SK-N-SH treated with all-trans-retinoic acid at 6 μM for 48 hours (cell line): ENCODE results near the gene GFPT2.

Experiments
- ATAC-seq: fragments of 200-7000 bp; cut with Tn5 transposase; 3 replicates; pipeline ENCODE4 v1.9.1; 2020; ENCODE audit warnings: mild to moderate bottlenecking, moderate library complexity
- ARNTL ChIP-seq: fragments of 450-650 bp; formaldehyde crosslinking; IDR thresholded peaks from 2 replicates; pipeline ENCODE4 v1.5.0; 2020; ENCODE audit warnings: low read depth, mild to moderate bottlenecking, moderate library complexity, borderline replicate concordance
- BACH2 ChIP-seq: fragments of 250-450 bp; sonication (Bioruptor Pico); IDR thresholded peaks from 2 replicates; pipeline ENCODE4 v1.9.0; 2021; ENCODE audit warnings: mild to moderate bottlenecking, borderline replicate concordance
- CSDC2 ChIP-seq: fragments of 250-450 bp; sonication (Bioruptor Pico); IDR thresholded peaks from 2 replicates; pipeline ENCODE4 v1.5.0; 2020; ENCODE audit warnings: mild to moderate bottlenecking, moderate library complexity
- ESRRG ChIP-seq: fragments of 250-450 bp; sonication (Bioruptor Pico); IDR thresholded peaks from 2 replicates; pipeline ENCODE4 v1.6.1; 2021; ENCODE audit warnings: mild to moderate bottlenecking
- GLIS3 ChIP-seq: fragments of 250-450 bp; sonication (Bioruptor Pico); IDR thresholded peaks from 2 replicates; pipeline ENCODE4 v1.5.0; 2020; ENCODE audit warnings: mild to moderate bottlenecking, moderate library complexity
- ISL1 ChIP-seq: fragments of 250-450 bp; sonication (Bioruptor Pico); IDR thresholded peaks from 2 replicates; pipeline ENCODE4 v2.1.2; 2022; ENCODE audit warnings: mild to moderate bottlenecking, moderate library complexity
- SNAI2 ChIP-seq: fragments of 250-450 bp; sonication (Bioruptor Pico); IDR thresholded peaks from 2 replicates; pipeline ENCODE4 v1.5.0; 2020; ENCODE audit warnings: mild to moderate bottlenecking, moderate library complexity
- TOX ChIP-seq: fragments of 250-450 bp; sonication (Bioruptor Pico); IDR thresholded peaks from 2 replicates; pipeline ENCODE4 v1.8.0; 2021; ENCODE audit warnings: mild to moderate bottlenecking, moderate library complexity, borderline replicate concordance
- ZC3H10 ChIP-seq: fragments of 250-450 bp; sonication (Bioruptor Pico); IDR thresholded peaks from 2 replicates; pipeline ENCODE4 v1.5.1; 2021; ENCODE audit warnings: mild to moderate bottlenecking, moderate library complexity
- ZFP3 ChIP-seq: fragments of 250-450 bp; sonication (Bioruptor Pico); IDR thresholded peaks from 2 replicates; pipeline ENCODE4 v1.5.0; 2020; ENCODE audit warnings: mild to moderate bottlenecking, moderate library complexity
- ZFP30 ChIP-seq: fragments of 450-650 bp; formaldehyde crosslinking; IDR thresholded peaks from 2 replicates; pipeline ENCODE4 v1.5.0; 2022; ENCODE audit warnings: mild to moderate bottlenecking, moderate library complexity
- ZNF565 ChIP-seq: fragments of 450-650 bp; formaldehyde crosslinking; conservative IDR thresholded peaks from 2 replicates; pipeline ENCODE4 v1.5.0; 2020; ENCODE audit warnings: low read depth, mild to moderate bottlenecking, moderate library complexity
- ZNF8 ChIP-seq: fragments of 450-650 bp; formaldehyde crosslinking; IDR thresholded peaks from 2 replicates; pipeline ENCODE4 v1.5.0; 2020; ENCODE audit warnings: mild to moderate bottlenecking, moderate library complexity
- TF ChIP-seq, protein P1 (sequence below): fragments of 250-450 bp; sonication (Bioruptor Pico); IDR thresholded peaks from 2 replicates; pipeline ENCODE4 v1.5.1; 2020; ENCODE audit warnings: low read depth, mild to moderate bottlenecking, moderate library complexity
- TF ChIP-seq, protein P2 (sequence below): fragments of 250-450 bp; sonication (Bioruptor Pico); IDR thresholded peaks from 2 replicates; pipeline ENCODE4 v1.5.0; 2020; ENCODE audit warnings: mild to moderate bottlenecking, moderate library complexity
- TF ChIP-seq, protein P3 (sequence below): fragments of 250-450 bp; sonication (Bioruptor Pico); IDR thresholded peaks from 2 replicates; pipeline ENCODE4 v1.8.0; 2020; ENCODE audit warnings: mild to moderate bottlenecking, moderate library complexity, borderline replicate concordance
- TF ChIP-seq, protein P4 (sequence below): fragments of 250-450 bp; sonication (Bioruptor Pico); IDR thresholded peaks from 2 replicates; pipeline ENCODE4 v1.8.0; 2021; ENCODE audit warnings: low read depth, mild to moderate bottlenecking, moderate library complexity, borderline replicate concordance
- TF ChIP-seq, protein P5 (sequence below): fragments of 250-450 bp; sonication (Bioruptor Pico); IDR thresholded peaks from 2 replicates; pipeline ENCODE4 v1.5.1; 2021; ENCODE audit warnings: mild to moderate bottlenecking, moderate library complexity

GFPT2 gene

DNA sequence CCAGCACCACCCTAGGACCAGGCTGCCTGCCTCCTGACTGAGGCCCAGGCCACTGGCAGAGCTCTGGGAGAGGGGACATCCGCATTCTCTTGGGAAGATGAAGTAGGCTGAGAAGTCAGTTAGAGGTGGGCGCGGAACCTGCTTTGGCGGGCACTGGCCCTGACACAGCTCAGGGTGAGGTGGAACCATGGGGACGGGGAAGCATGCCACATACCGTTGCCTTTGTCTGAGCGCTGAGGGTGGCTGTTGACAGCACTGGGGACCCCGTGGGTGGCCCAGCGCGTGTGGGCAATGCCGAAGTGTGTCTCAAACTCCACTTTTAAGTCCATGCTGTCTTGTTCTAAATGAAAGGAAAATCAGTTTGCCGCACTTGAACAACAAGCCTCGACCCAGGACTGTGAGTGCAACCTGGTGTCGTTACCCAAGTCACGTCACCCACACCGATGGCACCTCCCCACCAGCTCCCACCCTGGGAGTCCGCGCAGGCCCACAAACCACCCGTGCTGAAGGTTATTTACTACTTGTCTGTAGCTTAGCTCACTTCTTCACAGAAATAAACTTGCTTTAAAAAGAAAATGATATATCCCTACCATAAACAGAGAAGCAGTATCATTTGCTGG, 17.4 kb downstream of the GFPT2 start:
- TF ChIP-seq, protein P1, sequence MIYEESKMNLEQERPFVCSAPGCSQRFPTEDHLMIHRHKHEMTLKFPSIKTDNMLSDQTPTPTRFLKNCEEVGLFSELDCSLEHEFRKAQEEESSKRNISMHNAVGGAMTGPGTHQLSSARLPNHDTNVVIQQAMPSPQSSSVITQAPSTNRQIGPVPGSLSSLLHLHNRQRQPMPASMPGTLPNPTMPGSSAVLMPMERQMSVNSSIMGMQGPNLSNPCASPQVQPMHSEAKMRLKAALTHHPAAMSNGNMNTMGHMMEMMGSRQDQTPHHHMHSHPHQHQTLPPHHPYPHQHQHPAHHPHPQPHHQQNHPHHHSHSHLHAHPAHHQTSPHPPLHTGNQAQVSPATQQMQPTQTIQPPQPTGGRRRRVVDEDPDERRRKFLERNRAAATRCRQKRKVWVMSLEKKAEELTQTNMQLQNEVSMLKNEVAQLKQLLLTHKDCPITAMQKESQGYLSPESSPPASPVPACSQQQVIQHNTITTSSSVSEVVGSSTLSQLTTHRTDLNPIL (CRISPR knock-in tag), result no peak
- TF ChIP-seq TOX (CRISPR knock-in tag) (no peak), ARNTL (CRISPR knock-in tag) (no peak), GLIS3 (CRISPR knock-in tag) (no peak), ZFP3 (CRISPR knock-in tag) (no peak), ESRRG (CRISPR knock-in tag) (no peak)
- TF ChIP-seq, protein P2, sequence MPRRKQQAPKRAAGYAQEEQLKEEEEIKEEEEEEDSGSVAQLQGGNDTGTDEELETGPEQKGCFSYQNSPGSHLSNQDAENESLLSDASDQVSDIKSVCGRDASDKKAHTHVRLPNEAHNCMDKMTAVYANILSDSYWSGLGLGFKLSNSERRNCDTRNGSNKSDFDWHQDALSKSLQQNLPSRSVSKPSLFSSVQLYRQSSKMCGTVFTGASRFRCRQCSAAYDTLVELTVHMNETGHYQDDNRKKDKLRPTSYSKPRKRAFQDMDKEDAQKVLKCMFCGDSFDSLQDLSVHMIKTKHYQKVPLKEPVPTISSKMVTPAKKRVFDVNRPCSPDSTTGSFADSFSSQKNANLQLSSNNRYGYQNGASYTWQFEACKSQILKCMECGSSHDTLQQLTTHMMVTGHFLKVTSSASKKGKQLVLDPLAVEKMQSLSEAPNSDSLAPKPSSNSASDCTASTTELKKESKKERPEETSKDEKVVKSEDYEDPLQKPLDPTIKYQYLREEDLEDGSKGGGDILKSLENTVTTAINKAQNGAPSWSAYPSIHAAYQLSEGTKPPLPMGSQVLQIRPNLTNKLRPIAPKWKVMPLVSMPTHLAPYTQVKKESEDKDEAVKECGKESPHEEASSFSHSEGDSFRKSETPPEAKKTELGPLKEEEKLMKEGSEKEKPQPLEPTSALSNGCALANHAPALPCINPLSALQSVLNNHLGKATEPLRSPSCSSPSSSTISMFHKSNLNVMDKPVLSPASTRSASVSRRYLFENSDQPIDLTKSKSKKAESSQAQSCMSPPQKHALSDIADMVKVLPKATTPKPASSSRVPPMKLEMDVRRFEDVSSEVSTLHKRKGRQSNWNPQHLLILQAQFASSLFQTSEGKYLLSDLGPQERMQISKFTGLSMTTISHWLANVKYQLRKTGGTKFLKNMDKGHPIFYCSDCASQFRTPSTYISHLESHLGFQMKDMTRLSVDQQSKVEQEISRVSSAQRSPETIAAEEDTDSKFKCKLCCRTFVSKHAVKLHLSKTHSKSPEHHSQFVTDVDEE (CRISPR knock-in tag), result no peak
- TF ChIP-seq, all 23 proteins: peak for 0
- no peak for ATAC-seq

DNA sequence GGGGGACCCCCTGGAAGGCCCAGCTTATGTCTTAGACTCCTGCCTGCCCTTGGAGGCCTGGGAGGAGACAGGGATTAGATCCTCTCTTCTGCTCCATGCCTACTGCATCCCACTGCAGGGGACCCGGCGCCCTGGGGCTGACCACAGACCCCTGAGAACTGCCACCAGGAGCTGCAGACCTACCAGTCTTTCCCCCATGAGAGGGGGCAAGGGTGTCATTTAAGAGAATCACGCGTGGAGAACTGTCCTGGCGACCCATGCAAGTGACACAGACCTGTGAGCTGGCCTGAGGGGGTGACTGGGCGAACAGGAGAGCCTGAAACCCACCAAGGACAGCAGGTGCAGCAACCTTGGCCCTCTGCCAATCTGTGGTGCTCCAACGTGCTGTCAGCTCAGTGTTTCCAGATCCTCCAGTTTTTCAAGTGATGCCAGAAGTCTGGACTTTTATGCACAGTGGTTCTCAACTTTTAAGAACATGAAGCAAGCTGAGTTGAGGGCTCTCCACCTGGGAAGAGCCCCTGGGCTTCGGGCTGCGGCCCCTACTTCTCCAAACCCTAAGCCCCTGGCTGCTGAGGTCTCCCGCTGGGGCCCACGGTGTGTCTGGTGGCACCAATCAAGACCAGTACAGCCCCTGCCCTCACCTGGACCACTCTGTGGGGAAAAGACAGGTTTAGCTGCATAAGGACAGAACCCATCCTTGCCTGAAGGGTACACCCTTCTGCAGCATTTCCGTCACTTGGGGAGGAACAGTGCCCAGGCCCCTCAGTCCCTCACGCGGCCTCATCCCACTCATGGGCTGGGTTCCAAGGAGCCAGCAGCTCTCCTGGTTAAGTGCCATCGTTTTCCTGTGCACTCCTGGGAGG, 18.2 kb downstream of the GFPT2 start:
- ATAC-seq, result no peak
- TF ChIP-seq ISL1 (CRISPR knock-in tag) (no peak), ZC3H10 (CRISPR knock-in tag) (no peak), SNAI2 (CRISPR knock-in tag) (no peak), ARNTL (CRISPR knock-in tag) (no peak), CSDC2 (CRISPR knock-in tag) (no peak), ZNF8 (CRISPR knock-in tag) (no peak), TOX (CRISPR knock-in tag) (no peak), BACH2 (CRISPR knock-in tag) (no peak)
- TF ChIP-seq, protein P3, sequence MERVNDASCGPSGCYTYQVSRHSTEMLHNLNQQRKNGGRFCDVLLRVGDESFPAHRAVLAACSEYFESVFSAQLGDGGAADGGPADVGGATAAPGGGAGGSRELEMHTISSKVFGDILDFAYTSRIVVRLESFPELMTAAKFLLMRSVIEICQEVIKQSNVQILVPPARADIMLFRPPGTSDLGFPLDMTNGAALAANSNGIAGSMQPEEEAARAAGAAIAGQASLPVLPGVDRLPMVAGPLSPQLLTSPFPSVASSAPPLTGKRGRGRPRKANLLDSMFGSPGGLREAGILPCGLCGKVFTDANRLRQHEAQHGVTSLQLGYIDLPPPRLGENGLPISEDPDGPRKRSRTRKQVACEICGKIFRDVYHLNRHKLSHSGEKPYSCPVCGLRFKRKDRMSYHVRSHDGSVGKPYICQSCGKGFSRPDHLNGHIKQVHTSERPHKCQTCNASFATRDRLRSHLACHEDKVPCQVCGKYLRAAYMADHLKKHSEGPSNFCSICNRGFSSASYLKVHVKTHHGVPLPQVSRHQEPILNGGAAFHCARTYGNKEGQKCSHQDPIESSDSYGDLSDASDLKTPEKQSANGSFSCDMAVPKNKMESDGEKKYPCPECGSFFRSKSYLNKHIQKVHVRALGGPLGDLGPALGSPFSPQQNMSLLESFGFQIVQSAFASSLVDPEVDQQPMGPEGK (CRISPR knock-in tag), result no peak
- TF ChIP-seq, protein P1 (CRISPR knock-in tag), result no peak

DNA sequence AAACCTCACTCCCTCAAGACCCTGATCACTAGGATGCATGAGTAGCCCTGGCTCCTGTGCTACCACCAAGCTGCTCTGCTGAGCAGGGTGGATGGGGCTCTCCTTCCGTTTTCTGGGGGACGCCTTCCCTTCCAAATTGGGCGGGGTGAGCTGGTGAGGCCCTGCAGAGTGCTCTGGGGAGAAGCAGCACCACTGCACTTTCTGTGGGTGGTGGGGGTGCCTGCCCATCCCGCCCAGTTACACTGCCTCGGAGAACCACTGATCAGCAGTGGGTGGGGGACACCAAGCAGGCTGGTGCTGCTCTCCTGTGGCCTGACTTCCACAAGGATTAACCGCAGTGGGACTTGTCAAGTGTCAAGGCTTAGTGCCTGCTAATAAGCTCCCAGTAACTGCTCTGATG, 19.0 kb downstream of the GFPT2 start:
- no peak for ATAC-seq
- TF ChIP-seq, protein P2 (CRISPR knock-in tag), result no peak
- TF ChIP-seq, protein P3 (CRISPR knock-in tag), result no peak
- no peak for TF ChIP-seq ISL1 (CRISPR knock-in tag)
- TF ChIP-seq ZFP3 (CRISPR knock-in tag), result no peak
- TF ChIP-seq, protein P4, sequence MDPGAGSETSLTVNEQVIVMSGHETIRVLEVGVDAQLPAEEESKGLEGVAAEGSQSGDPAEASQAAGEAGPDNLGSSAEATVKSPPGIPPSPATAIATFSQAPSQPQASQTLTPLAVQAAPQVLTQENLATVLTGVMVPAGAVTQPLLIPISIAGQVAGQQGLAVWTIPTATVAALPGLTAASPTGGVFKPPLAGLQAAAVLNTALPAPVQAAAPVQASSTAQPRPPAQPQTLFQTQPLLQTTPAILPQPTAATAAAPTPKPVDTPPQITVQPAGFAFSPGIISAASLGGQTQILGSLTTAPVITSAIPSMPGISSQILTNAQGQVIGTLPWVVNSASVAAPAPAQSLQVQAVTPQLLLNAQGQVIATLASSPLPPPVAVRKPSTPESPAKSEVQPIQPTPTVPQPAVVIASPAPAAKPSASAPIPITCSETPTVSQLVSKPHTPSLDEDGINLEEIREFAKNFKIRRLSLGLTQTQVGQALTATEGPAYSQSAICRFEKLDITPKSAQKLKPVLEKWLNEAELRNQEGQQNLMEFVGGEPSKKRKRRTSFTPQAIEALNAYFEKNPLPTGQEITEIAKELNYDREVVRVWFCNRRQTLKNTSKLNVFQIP (CRISPR knock-in tag), result no peak
- TF ChIP-seq ESRRG (CRISPR knock-in tag), result no peak
- no peak for TF ChIP-seq ZNF8 (CRISPR knock-in tag)
- TF ChIP-seq BACH2 (CRISPR knock-in tag), result no peak
- TF ChIP-seq ZNF565 (CRISPR knock-in tag), result no peak
- no peak for TF ChIP-seq ARNTL (CRISPR knock-in tag)
- no peak for TF ChIP-seq ZFP30 (CRISPR knock-in tag)
- TF ChIP-seq GLIS3 (CRISPR knock-in tag), result no peak
- TF ChIP-seq, protein P5, sequence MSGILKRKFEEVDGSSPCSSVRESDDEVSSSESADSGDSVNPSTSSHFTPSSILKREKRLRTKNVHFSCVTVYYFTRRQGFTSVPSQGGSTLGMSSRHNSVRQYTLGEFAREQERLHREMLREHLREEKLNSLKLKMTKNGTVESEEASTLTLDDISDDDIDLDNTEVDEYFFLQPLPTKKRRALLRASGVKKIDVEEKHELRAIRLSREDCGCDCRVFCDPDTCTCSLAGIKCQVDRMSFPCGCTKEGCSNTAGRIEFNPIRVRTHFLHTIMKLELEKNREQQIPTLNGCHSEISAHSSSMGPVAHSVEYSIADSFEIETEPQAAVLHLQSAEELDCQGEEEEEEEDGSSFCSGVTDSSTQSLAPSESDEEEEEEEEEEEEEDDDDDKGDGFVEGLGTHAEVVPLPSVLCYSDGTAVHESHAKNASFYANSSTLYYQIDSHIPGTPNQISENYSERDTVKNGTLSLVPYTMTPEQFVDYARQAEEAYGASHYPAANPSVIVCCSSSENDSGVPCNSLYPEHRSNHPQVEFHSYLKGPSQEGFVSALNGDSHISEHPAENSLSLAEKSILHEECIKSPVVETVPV (CRISPR knock-in tag), result no peak
